ENCODE measurements around the gene GBF1. TPM values are rescaled to one million over a fixed set of nuclear protein-coding genes. Genes with fewer than 3 reads are reported as not detected.

The GBF1 gene
- total and polyA plus RNA-seq, 4 donors, result 6.0 to 27.2 (median 15.2) TPM

DNA sequence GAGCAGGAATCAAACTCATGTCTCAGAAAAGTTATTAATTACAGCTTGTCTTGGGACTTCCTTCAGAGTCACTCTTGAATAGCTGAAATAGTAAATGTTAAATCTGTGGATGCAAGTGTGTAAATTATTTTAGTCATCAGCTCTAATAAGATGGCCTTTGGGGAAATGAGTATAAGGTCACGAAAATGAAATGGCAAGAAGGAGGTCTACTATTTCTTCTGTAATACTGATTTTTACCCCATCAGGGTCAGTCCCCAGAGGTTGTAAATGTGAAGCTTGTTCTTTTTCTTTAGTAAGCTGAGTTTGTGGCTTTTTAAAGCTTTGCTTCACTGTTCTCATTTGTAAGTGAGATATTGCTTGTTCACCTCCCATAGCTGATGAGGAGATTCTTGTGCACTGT is 63.9 kb downstream of the GBF1 start:
- no peak overlapping the region for H3K9ac ChIP-seq (ENCODE audit: low read depth in 1 of 2, low read length in 2 of 2)
- no peaks in the 10 kb centered on the region for H3K9me3 ChIP-seq (ENCODE audit: control insufficient read depth in 4 of 4, low read length in 3 of 4)
- no peaks in the 10 kb centered on the region for H3K36me3 ChIP-seq (ENCODE audit: control insufficient read depth in 4 of 4, insufficient read depth in 3 of 4, low read depth in 1 of 4, low read length in 3 of 4)
- TF ChIP-seq, protein P1, sequence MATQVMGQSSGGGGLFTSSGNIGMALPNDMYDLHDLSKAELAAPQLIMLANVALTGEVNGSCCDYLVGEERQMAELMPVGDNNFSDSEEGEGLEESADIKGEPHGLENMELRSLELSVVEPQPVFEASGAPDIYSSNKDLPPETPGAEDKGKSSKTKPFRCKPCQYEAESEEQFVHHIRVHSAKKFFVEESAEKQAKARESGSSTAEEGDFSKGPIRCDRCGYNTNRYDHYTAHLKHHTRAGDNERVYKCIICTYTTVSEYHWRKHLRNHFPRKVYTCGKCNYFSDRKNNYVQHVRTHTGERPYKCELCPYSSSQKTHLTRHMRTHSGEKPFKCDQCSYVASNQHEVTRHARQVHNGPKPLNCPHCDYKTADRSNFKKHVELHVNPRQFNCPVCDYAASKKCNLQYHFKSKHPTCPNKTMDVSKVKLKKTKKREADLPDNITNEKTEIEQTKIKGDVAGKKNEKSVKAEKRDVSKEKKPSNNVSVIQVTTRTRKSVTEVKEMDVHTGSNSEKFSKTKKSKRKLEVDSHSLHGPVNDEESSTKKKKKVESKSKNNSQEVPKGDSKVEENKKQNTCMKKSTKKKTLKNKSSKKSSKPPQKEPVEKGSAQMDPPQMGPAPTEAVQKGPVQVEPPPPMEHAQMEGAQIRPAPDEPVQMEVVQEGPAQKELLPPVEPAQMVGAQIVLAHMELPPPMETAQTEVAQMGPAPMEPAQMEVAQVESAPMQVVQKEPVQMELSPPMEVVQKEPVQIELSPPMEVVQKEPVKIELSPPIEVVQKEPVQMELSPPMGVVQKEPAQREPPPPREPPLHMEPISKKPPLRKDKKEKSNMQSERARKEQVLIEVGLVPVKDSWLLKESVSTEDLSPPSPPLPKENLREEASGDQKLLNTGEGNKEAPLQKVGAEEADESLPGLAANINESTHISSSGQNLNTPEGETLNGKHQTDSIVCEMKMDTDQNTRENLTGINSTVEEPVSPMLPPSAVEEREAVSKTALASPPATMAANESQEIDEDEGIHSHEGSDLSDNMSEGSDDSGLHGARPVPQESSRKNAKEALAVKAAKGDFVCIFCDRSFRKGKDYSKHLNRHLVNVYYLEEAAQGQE (IDR thresholded peaks at IDR 0.05), result no peak
- TF ChIP-seq, protein P2, sequence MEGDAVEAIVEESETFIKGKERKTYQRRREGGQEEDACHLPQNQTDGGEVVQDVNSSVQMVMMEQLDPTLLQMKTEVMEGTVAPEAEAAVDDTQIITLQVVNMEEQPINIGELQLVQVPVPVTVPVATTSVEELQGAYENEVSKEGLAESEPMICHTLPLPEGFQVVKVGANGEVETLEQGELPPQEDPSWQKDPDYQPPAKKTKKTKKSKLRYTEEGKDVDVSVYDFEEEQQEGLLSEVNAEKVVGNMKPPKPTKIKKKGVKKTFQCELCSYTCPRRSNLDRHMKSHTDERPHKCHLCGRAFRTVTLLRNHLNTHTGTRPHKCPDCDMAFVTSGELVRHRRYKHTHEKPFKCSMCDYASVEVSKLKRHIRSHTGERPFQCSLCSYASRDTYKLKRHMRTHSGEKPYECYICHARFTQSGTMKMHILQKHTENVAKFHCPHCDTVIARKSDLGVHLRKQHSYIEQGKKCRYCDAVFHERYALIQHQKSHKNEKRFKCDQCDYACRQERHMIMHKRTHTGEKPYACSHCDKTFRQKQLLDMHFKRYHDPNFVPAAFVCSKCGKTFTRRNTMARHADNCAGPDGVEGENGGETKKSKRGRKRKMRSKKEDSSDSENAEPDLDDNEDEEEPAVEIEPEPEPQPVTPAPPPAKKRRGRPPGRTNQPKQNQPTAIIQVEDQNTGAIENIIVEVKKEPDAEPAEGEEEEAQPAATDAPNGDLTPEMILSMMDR (IDR thresholded peaks at IDR 0.05; ENCODE audit: low read depth, low read length, missing input control), result no peak
- TF ChIP-seq HNF4G (IDR thresholded peaks at IDR 0.05) (no peak), YY1 (IDR thresholded peaks at IDR 0.05) (no peak), JUND (IDR thresholded peaks at IDR 0.05) (no peak), GABPA (IDR thresholded peaks at IDR 0.05 in 1 of 2, conservative IDR thresholded peaks at IDR 0.05 in 1 of 2) (no peak), RXRA (IDR thresholded peaks at IDR 0.05) (no peak)
- TF ChIP-seq, protein P3, sequence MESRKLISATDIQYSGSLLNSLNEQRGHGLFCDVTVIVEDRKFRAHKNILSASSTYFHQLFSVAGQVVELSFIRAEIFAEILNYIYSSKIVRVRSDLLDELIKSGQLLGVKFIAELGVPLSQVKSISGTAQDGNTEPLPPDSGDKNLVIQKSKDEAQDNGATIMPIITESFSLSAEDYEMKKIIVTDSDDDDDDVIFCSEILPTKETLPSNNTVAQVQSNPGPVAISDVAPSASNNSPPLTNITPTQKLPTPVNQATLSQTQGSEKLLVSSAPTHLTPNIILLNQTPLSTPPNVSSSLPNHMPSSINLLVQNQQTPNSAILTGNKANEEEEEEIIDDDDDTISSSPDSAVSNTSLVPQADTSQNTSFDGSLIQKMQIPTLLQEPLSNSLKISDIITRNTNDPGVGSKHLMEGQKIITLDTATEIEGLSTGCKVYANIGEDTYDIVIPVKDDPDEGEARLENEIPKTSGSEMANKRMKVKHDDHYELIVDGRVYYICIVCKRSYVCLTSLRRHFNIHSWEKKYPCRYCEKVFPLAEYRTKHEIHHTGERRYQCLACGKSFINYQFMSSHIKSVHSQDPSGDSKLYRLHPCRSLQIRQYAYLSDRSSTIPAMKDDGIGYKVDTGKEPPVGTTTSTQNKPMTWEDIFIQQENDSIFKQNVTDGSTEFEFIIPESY (IDR thresholded peaks at IDR 0.05), result no peak
- WGBS, result 94% methylated on average over 1 of the region's 1 CpG
- no peaks in the 10 kb centered on the region for H3K27me3 ChIP-seq (ENCODE audit: control insufficient read depth in 4 of 4, insufficient read depth in 4 of 4, low read length in 3 of 4)
- no peak for DNase-seq (ENCODE audit: low spot score)
- no peak overlapping the region for H3K27ac ChIP-seq (ENCODE audit: low read depth in 1 of 2, low read length in 2 of 2)
- no peak overlapping the region for H3K4me3 ChIP-seq (ENCODE audit: low read depth in 1 of 3, low read length in 3 of 3)
- H3K4me1 ChIP-seq (ENCODE audit: control insufficient read depth in 4 of 4, insufficient read depth in 4 of 4, low read length in 3 of 4), result peaks cover 2 to 11% (median 6%) of the 10 kb centered on the region in 4 donors

DNA sequence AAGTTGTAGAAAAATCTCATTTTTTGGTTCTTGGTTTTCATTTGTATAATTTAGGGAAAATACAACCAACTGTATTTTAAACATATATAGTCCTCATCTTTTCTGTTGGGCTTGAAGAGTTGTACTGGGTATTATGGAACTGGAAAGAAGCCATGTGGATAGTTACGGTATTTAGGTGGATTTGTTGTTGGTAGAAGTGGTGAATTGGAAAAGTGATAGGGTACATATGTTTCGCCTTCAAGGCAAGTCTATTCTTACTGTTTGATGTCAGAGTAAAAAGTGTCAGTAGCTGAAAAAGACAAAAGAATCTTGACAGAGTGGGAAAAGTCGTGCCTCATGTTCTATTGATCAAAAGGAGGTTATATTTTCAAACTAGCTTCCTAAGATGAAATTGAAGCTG is 64.6 kb downstream of the GBF1 start:
- Histone ChIP-seq H3K27me3 (ENCODE audit: control insufficient read depth in 4 of 4, insufficient read depth in 4 of 4, low read length in 3 of 4) (no peaks in the 10 kb centered on the region), H3K4me1 (ENCODE audit: control insufficient read depth in 4 of 4, insufficient read depth in 4 of 4, low read length in 3 of 4) (peaks cover 2 to 11% (median 6%) of the 10 kb centered on the region in 4 donors), H3K4me3 (ENCODE audit: low read depth in 1 of 3, low read length in 3 of 3) (no peak overlapping the region), H3K9me3 (ENCODE audit: control insufficient read depth in 4 of 4, low read length in 3 of 4) (no peaks in the 10 kb centered on the region), H3K36me3 (ENCODE audit: control insufficient read depth in 4 of 4, insufficient read depth in 3 of 4, low read depth in 1 of 4, low read length in 3 of 4) (peaks cover 0 to under 1% (median 0%) of the 10 kb centered on the region in 4 donors), H3K9ac (ENCODE audit: low read depth in 1 of 2, low read length in 2 of 2) (no peak overlapping the region), H3K27ac (ENCODE audit: low read depth in 1 of 2, low read length in 2 of 2) (no peak overlapping the region)
- no peak for DNase-seq (ENCODE audit: low spot score)
- TF ChIP-seq GABPA (IDR thresholded peaks at IDR 0.05 in 1 of 2, conservative IDR thresholded peaks at IDR 0.05 in 1 of 2) (no peak), YY1 (IDR thresholded peaks at IDR 0.05) (no peak), HNF4A (conservative IDR thresholded peaks at IDR 0.05) (no peak), RXRA (IDR thresholded peaks at IDR 0.05) (no peak), TAF1 (conservative IDR thresholded peaks at IDR 0.05) (no peak), JUND (IDR thresholded peaks at IDR 0.05) (no peak), SP1 (IDR thresholded peaks at IDR 0.05) (no peak), FOXA1 (IDR thresholded peaks at IDR 0.05) (no peak), EGR1 (IDR thresholded peaks at IDR 0.05; ENCODE audit: low read depth in 2 of 2) (no peak), RAD21 (IDR thresholded peaks at IDR 0.05) (no peak), NR2F2 (IDR thresholded peaks at IDR 0.05) (no peak)
- TF ChIP-seq, protein P4, sequence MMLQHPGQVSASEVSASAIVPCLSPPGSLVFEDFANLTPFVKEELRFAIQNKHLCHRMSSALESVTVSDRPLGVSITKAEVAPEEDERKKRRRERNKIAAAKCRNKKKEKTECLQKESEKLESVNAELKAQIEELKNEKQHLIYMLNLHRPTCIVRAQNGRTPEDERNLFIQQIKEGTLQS (IDR thresholded peaks at IDR 0.05), result no peak
- TF ChIP-seq, protein P2 (IDR thresholded peaks at IDR 0.05; ENCODE audit: low read depth, low read length, missing input control), result no peak
- TF ChIP-seq, protein P5, sequence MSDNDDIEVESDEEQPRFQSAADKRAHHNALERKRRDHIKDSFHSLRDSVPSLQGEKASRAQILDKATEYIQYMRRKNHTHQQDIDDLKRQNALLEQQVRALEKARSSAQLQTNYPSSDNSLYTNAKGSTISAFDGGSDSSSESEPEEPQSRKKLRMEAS (IDR thresholded peaks at IDR 0.05), result no peak
- TF ChIP-seq, protein P1 (IDR thresholded peaks at IDR 0.05), result no peak
- WGBS, result 88% methylated on average over 3 of the region's 3 CpGs
